Muscle of arm (tissue), 12 donors: ENCODE data around the gene PTMS. TPM values are rescaled to one million over a fixed set of nuclear protein-coding genes. Genes with fewer than 3 reads are reported as not detected.

Experiments used
- DNase-seq: peaks from one replicate; pipeline ENCODE4 v3.0.0-alpha.2; 2013
- polyA plus RNA-seq, 12 donors: library from polyadenylated mRNA; unstranded; fragments of 120-200 nt; gene quantifications; one replicate each; pipeline ENCODE4 v1.2.1, GENCODE V29; 2013; ENCODE audit not compliant: insufficient read length in 12 of 12

PTMS gene
- polyA plus RNA-seq, 12 donors: 262 to 3,438 (median 337) TPM

- DNase-seq: no peak
These were observed 17.4 kb upstream of the PTMS start for GRCh38 chr12:6748761-6749160.

- no peak for DNase-seq
These were observed 15.7 kb upstream of the PTMS start for GRCh38 chr12:6750506-6750905.

GRCh38 chr12:6751767-6752166 lies 14.4 kb upstream of the PTMS start:
- no peak for DNase-seq

- DNase-seq: peak; percentile 56
These were observed 13.8 kb upstream of the PTMS start for GRCh38 chr12:6752167-6752920.

- peak; percentile 100 for DNase-seq
These were observed 13.0 kb upstream of the PTMS start, which contains the start of gene MLF2 for GRCh38 chr12:6752921-6753771. Gene MLF2 (minus strand): TSS chr12:6753141. CDS start chr12:6752334, 807 bp downstream.

GRCh38 chr12:6753772-6754356 lies 12.3 kb upstream of the PTMS start:
- DNase-seq: no peak

GRCh38 chr12:6754411-6754810 lies 11.8 kb upstream of the PTMS start:
- DNase-seq: no peak

- no peak for DNase-seq
These were observed 9.0 kb upstream of the PTMS start for GRCh38 chr12:6757028-6757690.

- DNase-seq: no peak
These were observed 7.6 kb upstream of the PTMS start for GRCh38 chr12:6758506-6759095.

- no peak for DNase-seq
These were observed 6.4 kb upstream of the PTMS start for GRCh38 chr12:6759741-6760140.

GRCh38 chr12:6763380-6763779 lies 2.8 kb upstream of the PTMS start:
- no peak for DNase-seq

- peak; percentile 98 for DNase-seq
These were observed 1.9 kb upstream of the PTMS start for GRCh38 chr12:6764011-6764828.

- no peak for DNase-seq
These were observed 1.0 kb upstream of the PTMS start for GRCh38 chr12:6765048-6765633.

- DNase-seq: peak; percentile 80
These were observed 637 bp downstream of the PTMS start for GRCh38 chr12:6766651-6767349.

GRCh38 chr12:6767353-6768319 lies 1.5 kb downstream of the PTMS start:
- DNase-seq: no peak

- DNase-seq: no peak
These were observed 2.3 kb downstream of the PTMS start for GRCh38 chr12:6768437-6768914.

GRCh38 chr12:6768990-6769389 lies 2.8 kb downstream of the PTMS start:
- DNase-seq: no peak

GRCh38 chr12:6769666-6770065 lies 3.5 kb downstream of the PTMS start:
- DNase-seq: no peak
